Activated CD4-positive, alpha-beta T cell treated with anti-CD3 and anti-CD28 coated beads, Interleukin-2, amount 50 U/mL, for 16 hours (primary cell): ENCODE measurements around the gene UBTF.
"Not testable (repeated sequence)": the region's sequence is repeated elsewhere in the genome, so short reads cannot be mapped to it uniquely, and the experiment has no call there.

Experiments
- DNase-seq: peaks from one replicate; pipeline ENCODE4 v3.0.0-alpha.2; 2020

Gene UBTF

DNA sequence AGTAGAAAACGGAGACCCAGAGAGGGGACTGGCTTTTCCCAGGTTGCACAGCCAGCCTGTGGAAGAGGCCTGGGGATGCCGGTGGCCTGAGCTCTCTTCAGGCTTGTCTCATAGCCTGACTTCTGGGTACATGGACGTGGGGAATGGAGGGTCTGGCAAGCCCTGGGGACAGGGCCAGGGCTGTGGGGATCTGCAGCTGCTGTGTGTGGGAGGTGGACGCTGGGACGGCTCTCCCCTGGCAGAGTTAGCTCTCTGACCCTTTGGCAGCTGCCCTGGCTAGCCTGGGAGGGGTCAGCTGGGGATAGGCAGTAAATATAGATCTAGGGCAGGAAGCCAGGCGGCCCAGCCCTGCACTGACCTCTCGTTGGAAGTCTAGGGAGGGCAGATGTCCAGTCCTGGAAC is 28.0 kb upstream of the UBTF start:
- DNase-seq: no peak

DNA sequence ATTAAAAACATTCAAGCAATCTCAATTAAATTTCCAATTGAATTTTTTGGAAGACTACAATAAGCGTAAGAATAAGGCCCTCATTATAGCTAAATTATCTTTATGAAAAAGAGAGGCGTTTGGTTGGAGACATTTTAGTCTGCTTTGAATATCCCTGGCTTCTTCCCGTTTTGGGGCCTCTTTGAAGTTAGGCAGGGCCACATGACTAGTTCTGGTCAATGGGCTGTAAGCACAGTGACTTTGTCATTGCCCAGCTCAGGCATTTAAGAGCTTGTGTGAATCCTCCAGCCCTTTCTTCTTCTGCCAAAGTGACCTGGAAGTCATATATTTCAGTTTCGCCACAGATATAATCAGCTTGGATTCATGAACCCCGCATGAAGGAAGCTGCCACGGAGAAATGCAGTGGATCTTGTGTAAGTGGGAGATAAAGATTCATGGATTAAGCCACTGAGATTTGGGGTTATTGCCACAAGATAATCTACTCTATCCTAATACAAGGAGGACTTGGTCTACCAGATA is 21.7 kb upstream of the UBTF start:
- no peak for DNase-seq

GRCh38 chr17:44237886-44238285 is 18.4 kb upstream of the UBTF start:
- DNase-seq: not testable (repeated sequence)

- DNase-seq: no peak
These were observed 17.0 kb upstream of the UBTF start for GRCh38 chr17:44236444-44236991.

- no peak for DNase-seq
These were observed 16.1 kb upstream of the UBTF start for GRCh38 chr17:44235583-44235936.

GRCh38 chr17:44233582-44233981 is 14.1 kb upstream of the UBTF start:
- no peak for DNase-seq

DNA sequence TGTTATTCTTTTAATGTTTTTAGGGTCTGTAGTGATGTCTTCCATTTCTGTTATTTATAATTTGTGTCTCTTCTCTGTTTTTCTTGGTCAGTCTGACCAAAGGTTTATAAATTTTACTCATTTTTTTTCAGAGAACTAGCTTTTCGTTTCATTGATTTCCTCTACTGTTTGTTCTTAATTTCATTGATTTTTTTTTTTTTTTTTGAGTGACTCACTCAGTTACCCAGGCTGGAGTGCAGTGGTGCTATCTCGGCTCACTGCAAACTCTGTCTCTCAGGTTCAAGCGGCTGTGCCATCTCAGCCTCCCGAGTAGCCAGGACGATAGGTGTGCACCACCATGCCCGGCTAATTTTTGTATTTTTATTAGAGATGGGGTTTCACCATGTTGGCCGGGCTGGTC is 12.6 kb upstream of the UBTF start:
- no peak for DNase-seq

DNA sequence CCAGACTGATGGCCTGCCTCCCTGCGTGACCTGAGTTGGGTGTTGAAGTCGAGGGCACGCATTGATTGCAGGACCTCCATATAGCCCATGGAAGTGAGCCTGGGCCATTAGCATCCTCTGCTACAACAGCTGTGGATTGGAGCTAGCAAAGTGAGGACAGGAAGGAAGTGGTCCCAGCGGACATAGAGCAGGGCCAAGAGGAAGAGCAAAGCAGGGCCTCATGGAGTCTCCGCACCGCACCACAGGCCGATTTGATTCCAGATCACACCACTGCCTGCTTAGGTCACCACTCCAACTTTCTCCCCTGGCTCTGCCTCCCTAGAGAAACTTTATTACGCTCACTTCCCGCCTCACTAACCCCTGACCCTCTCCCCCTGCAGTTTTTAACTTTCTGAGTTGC is 10.7 kb upstream of the UBTF start:
- DNase-seq: no peak

GRCh38 chr17:44229090-44229489 is 9.6 kb upstream of the UBTF start:
- no peak for DNase-seq

DNA sequence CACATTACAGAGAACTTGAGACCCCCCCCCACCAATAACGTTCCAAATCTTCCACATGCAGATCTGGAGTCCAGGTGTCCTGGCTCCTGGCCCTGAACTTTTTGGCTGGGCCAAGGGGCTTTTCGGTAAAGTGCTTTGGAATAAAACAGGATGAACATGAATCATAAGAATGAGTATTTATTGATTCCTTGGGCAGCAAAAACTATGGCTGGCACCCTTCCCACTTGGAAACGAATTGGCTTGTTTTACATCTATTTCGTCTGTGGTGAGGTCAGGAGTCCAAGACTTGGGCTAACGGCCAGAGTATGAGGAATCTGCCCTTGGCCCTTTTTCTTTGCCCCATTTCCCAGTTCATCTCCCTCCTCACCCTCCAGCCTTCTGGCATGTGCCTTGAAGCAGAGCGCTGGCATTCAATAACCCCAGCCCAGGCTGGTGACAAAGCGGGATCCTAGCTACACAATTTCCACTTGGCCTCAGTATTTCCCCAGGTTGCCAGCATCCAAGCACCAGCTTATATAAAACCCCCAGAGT is 4.1 kb upstream of the UBTF start:
- DNase-seq: no peak

DNA sequence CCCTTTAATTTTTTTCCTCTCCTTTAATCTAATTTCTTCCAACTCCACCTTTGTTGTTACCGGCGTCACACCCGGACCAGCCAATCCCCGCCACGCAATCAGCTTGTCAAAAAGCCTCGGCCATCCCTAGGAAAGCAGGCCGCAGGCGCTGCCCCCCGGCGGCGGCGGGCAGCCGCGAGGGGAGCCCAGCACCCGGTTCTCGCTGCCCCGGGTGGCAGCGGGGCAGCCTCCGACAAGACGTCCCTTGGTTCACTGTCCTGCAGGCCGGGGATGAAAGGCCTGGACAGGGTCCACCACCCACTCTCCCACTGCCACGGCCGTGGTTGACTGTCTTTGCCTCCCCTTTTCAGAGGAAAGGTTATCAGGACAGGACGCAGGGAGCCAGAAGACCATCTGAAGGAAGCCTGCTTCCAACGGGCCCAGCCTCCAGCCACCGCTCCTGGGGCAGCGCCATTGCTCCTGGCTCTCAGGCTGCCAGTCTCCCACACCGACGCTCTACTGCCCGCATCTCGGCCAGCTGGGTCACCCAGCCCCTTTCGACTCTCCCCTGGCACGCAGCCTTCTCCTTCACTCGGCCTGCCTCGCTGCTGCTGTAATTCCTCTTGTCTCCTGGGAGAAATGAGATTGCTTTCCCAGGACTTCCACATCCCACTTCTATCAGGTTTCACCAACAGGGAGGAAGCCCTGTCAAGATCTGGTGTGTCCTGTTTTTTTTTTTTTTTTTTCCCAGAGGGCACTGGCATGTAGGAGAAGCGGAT is 2.8 kb upstream of the UBTF start:
- DNase-seq: peak; percentile 66

DNA sequence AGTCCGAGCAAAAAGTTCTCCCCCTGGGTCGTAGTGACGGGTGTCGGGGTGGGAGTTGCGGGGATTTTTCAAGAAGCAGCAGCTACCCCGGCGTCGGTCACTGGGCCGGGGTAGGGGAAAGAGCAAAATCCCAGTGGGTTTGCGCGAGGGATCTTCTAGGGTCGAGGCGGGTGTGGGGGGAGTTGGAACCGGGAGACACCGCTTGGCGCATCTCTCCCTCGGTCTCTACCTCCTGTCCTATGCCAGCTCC is 2.3 kb upstream of the UBTF start:
- DNase-seq: no peak

DNA sequence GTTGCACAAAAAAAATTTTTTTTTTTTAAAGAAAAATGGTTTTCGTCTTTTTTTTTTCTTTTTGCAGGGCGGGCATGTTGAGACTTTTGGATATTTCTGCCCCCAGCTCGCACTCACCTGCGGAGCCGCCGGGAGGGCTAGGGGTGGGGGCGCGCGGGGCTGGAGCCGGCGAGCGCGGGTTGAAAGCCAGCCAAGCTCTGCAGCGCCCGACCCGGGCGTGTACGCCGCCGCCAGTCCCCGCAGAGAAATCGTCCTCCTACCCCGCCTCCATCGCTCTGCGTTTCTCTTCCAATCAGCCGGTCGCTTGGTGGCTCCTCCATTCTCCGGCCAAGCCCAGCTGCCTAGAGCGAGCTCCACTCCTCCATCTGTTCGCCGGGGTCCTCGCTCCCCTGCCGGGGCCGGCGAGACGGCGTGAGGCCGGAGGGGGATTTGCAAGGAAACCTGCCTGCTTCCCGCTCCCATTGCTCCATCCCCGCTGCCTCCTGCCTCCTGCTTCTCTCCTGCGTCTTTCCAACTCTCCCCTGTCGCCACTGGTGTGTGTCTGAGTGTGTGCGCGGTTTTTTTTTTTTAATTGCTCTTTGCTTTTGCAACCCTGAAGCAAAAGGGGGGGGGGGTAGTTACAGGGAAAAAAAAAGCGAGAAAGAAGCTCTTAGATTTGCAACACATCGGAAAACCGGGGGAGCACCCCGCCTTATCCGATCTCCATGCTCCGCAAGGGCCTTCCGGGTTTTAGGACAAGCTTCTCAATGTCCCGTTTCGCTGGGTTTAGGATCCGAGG is 1.8 kb upstream of the UBTF start:
- peak; percentile 78 for DNase-seq

- peak; percentile 61 for DNase-seq
These were observed 973 bp upstream of the UBTF start for GRCh38 chr17:44220213-44221083.

- peak; percentile 71 for DNase-seq
These were observed 313 bp downstream of the UBTF start for GRCh38 chr17:44219108-44219615.

DNA sequence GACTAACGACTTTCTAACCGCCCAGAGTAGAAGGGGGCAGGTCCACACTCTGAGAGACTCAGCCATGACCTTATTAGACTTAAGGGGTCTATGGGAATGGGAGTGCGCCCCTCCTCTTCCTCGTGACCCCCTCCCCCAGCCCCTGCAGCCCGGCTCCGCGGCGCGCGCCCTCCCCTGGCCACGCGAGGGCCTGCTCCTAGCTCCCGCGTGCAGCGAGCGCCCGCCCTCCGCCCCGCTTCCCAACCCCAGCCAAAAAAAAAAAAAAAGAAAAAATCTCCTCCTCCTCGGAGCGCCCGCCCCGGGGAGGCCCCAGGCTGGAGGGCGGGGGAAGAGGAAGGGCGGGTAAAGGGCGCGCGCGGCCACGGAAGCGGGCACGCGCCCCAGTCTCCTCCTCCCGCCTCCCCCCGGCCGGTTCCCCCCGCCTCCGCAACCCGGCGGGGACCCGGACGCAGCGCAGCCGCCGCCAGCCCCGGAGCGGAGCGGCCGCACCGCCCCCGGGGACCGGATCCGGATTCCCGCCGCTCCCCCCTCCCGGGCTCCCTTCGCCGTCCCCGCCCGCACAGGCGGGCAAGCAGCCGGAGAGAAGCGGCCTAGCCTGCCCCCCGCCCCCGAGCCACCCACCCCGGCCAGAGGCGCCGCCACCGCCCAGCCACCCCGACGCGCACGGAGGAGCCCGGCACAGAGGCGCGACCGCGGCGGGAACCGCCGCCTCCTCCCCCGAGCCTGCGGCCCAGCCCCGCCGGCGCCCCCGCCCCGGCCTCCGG is 949 bp downstream of the UBTF start:
- peak; percentile 91 for DNase-seq

GRCh38 chr17:44217738-44218343 is 1.6 kb downstream of the UBTF start:
- no peak for DNase-seq

DNA sequence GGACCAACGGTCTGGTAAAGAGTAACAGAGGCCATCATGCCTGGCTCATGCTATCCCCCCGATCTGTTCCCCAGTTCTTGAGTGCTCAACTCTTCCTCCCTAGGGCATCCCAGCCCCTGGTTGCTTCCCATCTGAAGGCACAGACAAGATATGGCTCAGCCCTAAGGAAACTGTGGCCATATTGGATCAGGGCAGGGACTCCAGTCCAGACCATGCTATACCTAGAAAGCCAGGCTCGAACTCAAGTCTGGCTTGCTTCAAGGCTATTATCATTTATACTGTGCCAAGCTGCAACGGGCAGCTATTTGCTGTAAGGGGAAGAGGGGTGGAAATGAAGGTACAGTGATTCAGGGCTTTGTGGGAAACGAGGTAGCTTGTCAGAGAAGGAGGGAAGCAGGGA is 2.8 kb downstream of the UBTF start:
- peak; percentile 55 for DNase-seq

DNA sequence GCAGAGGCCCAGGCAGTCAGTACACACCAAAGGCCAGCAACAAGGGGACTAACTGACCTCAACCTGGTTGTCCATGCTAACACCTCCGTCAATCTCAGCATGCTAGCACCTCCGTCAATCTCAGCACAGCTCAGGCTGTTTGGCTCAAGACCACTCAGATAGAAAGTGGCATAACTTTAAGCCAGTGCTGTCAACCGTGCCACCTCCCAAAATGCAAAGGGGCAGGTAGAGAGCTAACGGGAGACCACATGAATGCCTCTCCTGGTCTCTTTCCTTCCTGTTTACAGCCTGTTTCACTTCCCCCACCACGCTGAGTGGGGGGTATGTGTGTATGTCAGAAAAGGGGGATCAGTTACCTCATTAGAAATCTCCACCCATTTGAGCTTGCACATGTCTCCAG is 3.3 kb downstream of the UBTF start:
- peak; percentile 72 for DNase-seq

- no peak for DNase-seq
These were observed 4.6 kb downstream of the UBTF start for GRCh38 chr17:44214896-44215295.

DNA sequence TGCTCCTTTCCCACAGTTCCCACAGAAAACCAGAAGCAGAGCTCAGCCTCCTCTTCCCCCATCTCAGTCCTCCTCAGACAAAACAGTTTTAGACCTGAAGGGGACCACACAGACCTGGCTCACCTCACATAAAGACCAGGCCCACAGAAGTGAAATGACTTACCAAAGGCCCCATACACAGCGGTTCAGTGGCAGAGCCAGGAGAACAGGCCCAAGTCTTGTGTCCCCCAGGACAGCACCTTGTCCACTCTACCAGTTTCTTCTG is 5.3 kb downstream of the UBTF start:
- no peak for DNase-seq
